HFF-Myc (cell line): ENCODE measurements around the gene SERPINI1.

ENCODE experiments used
- DNase-seq: peaks from one replicate; pipeline ENCODE4 v3.0.0-alpha.2; 2011; ENCODE audit warnings: low read depth; ENCODE audit errors: extremely low read depth
- H3K4me3 ChIP-seq: replicated peaks from 2 replicates; pipeline ENCODE4 v1.5.1; 2011; ENCODE audit warnings: low read depth, mild to moderate bottlenecking, control low read depth, low read length
- CTCF ChIP-seq: IDR thresholded peaks from 2 replicates; pipeline ENCODE4 v1.5.1; 2012; ENCODE audit warnings: mild to moderate bottlenecking, low read depth, low read length, control low read depth; ENCODE audit errors: missing control alignments

SERPINI1 gene

DNA sequence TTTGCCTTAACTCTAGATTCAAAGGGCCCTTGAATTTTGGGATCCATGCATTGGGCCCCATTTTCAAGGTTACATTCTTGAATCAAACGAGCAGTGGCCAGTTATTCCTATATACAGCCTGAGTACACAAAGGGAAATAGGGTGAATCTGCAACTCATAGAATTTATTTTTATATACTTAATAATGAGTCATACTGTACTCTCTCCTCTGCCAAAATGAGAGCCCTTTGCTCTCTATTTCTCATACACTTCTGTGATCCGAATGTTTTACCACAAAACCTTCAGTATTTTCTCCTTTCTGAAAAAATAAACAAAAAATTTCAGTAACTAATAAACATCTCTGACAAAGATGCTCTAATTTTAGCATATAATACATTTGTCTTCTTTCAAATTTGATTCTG, 116.7 kb downstream of the SERPINI1 start:
- H3K4me3 ChIP-seq, result no peak overlapping the region
- no peak for DNase-seq

GRCh38 chr3:167854063-167854462, 118.5 kb downstream of the SERPINI1 start:
- no peak for TF ChIP-seq CTCF
- H3K4me3 ChIP-seq, result no peak overlapping the region
- no peak for DNase-seq

More for the DNA sequence above, 116.7 kb downstream of the SERPINI1 start:
- TF ChIP-seq CTCF, result no peak

DNA sequence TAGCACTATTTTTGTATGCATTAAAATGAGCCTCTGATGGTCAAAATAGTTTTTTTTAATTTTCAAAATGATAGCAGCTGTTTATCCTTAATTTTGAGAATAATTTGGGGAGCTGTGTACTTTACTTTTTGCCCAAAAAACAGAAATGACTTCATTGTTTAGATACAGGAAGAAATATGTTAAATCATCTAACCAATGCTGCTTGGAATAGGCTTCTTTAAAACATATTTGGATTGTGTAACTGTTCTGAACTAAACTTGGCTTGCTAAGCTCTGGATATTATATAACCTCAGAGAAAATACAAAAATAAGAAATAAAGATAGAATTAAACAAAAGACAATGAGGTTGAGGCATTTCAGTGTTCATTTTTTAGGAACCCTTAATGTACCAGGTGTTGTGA, 119.3 kb downstream of the SERPINI1 start:
- no peak overlapping the region for H3K4me3 ChIP-seq
- no peak for DNase-seq
- no peak for TF ChIP-seq CTCF

DNA sequence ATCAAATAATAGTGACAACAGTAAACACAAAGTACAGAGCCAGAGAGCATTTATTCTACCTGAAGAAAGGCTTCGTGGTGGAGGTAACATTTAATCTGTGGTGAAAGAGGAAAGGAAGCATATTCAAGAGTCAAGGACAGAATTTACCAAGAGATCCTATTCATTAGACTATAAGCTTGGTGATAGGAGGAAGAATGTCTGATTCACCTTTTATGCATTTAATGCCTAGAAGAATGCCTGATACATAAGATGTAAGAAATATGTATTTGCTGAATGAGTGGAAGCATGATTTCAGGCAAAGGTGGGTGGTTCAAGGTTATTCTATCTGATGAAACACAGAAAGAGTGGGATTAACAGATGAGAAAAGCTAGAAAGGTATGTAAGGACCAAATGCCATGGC, 119.8 kb downstream of the SERPINI1 start:
- no peak for TF ChIP-seq CTCF
- H3K4me3 ChIP-seq, result no peak overlapping the region
- no peak for DNase-seq

- TF ChIP-seq CTCF, result no peak
- DNase-seq, result no peak
- H3K4me3 ChIP-seq, result no peak overlapping the region
Observed at GRCh38 chr3:167858865-167859264, 123.3 kb downstream of the SERPINI1 start.

DNA sequence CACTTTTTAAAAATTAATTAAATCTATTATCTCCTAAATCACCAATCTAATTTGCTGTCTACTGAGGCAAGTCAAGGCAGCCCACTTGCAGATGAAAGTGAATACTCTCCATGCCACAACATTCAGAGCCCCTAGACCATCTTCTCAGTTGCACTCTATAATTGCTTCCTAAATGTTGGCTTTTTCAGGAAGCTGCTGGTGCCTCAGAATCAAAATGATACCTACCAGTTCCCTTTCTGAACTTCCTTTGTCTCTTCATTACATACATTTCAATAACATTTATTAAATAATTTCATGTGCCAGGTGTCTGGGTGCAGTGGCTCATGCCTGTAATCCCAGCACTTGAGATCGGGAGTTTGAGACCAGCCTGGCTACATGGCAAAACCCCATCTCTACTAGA, 124.1 kb downstream of the SERPINI1 start:
- H3K4me3 ChIP-seq, result no peak overlapping the region
- no peak for TF ChIP-seq CTCF
- DNase-seq, result no peak

- TF ChIP-seq CTCF, result no peak
- no peak overlapping the region for H3K4me3 ChIP-seq
- DNase-seq, result no peak
Observed at GRCh38 chr3:167861649-167862048, 126.1 kb downstream of the SERPINI1 start.
